ENCODE measurements around the gene ENTHD1.

Gene ENTHD1

DNA sequence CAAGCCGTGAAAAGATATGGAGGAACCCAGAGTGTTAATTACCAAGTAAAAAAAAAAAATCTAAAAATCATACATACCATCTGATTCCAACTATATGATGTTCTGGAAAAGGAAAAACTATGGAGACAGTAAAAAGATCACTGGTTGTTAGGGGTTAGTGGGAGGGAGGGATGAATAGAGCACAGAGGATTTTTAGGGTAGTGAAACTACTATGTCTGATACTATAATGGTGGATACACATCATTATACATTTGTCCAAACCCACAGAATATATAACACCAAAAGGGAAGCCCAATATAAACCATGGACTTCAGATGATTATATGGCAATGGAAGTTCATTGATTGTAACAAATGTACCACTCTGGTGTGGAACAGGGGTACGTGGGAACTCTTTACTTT, 74.1 kb downstream of the ENTHD1 start:
- Histone ChIP-seq H3K9me3 (ENCODE audit: insufficient read depth, low read length) (0 out of 2 replicates have a peak, but pooled peaks cover 1% of the 10 kb centered on the region), H3K4me1 (ENCODE audit: low read length) (peaks cover 17% of the 10 kb centered on the region), H3K27me3 (ENCODE audit: low read depth, low read length) (peaks cover 31% of the 10 kb centered on the region), H3K27ac (ENCODE audit: low read length) (no peak overlapping the region), H2AFZ (ENCODE audit: low read depth, low read length) (no peak overlapping the region), H3K4me3 (ENCODE audit: low read length) (no peak overlapping the region), H3K36me3 (replicated peaks; ENCODE audit: low read depth, low read length) (no peaks in the 10 kb centered on the region), H4K20me1 (ENCODE audit: insufficient read depth, low read length) (no peaks in the 10 kb centered on the region), H3K4me2 (ENCODE audit: low read length) (no peak overlapping the region), H3K79me2 (ENCODE audit: low read length) (no peaks in the 10 kb centered on the region), H3K9ac (ENCODE audit: low read length) (no peak overlapping the region)
- TF ChIP-seq, protein P1, sequence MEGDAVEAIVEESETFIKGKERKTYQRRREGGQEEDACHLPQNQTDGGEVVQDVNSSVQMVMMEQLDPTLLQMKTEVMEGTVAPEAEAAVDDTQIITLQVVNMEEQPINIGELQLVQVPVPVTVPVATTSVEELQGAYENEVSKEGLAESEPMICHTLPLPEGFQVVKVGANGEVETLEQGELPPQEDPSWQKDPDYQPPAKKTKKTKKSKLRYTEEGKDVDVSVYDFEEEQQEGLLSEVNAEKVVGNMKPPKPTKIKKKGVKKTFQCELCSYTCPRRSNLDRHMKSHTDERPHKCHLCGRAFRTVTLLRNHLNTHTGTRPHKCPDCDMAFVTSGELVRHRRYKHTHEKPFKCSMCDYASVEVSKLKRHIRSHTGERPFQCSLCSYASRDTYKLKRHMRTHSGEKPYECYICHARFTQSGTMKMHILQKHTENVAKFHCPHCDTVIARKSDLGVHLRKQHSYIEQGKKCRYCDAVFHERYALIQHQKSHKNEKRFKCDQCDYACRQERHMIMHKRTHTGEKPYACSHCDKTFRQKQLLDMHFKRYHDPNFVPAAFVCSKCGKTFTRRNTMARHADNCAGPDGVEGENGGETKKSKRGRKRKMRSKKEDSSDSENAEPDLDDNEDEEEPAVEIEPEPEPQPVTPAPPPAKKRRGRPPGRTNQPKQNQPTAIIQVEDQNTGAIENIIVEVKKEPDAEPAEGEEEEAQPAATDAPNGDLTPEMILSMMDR (IDR thresholded peaks at IDR 0.05; ENCODE audit: low read depth, low read length) = no peak
- no peak for TF ChIP-seq EZH2phosphoT487 (IDR thresholded peaks at IDR 0.05; ENCODE audit: low read depth)

DNA sequence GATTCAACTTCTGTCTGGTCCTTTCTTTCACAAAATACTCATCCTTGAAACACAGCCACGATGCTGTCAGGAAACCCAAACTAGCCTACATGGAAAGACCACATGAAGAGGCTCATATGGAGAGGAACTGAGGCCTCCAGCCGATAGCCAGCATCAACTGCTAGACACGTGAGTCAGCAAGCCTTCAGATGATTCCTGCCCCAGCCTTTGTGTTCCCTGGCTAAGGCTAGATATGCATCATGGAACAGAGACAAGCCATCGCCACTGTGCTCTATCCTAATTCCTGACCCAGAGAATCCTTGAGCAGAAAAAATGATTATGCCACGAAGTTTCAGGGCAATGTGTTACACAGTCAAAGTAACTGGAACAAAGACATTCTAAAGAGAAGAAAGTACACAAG, 75.5 kb downstream of the ENTHD1 start:
- Histone ChIP-seq H3K27ac (ENCODE audit: low read length) (no peak overlapping the region), H3K4me3 (ENCODE audit: low read length) (no peak overlapping the region), H3K4me2 (ENCODE audit: low read length) (no peak overlapping the region), H3K27me3 (ENCODE audit: low read depth, low read length) (peaks cover 34% of the 10 kb centered on the region), H3K9me3 (ENCODE audit: insufficient read depth, low read length) (0 out of 2 replicates have a peak, but pooled peaks cover 3% of the 10 kb centered on the region), H4K20me1 (ENCODE audit: insufficient read depth, low read length) (no peaks in the 10 kb centered on the region), H2AFZ (ENCODE audit: low read depth, low read length) (no peak overlapping the region; the same call in 1 of the 2 replicates), H3K79me2 (ENCODE audit: low read length) (no peaks in the 10 kb centered on the region), H3K4me1 (ENCODE audit: low read length) (peaks cover 19% of the 10 kb centered on the region), H3K36me3 (replicated peaks; ENCODE audit: low read depth, low read length) (no peaks in the 10 kb centered on the region), H3K9ac (ENCODE audit: low read length) (no peak overlapping the region)
- TF ChIP-seq EZH2phosphoT487 (IDR thresholded peaks at IDR 0.05; ENCODE audit: low read depth) = no peak
- TF ChIP-seq, protein P1 (IDR thresholded peaks at IDR 0.05; ENCODE audit: low read depth, low read length) = no peak

DNA sequence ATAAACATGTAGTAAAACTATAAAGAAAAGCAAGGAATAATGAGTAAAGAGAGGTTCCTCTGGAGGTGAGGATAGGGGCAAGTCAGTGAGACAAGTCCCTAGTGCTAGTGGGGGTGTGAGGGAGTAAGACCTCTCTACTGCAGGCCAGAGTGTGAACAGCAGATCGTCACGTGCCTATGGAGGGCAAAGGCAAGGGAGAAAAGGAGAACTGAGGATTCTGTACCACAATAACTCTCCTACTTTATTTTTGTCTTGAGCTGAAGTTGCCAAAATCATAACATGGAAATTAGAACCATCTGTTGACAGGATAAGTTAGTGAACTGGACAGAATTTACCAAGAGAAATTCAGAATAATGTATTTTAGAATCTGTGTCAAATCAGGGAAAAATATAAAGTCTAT, 77.6 kb downstream of the ENTHD1 start:
- H2AFZ ChIP-seq (ENCODE audit: low read depth, low read length) = no peak overlapping the region
- 0 out of 2 replicates have a peak, but pooled peaks cover 3% of the 10 kb centered on the region for H3K9me3 ChIP-seq (ENCODE audit: insufficient read depth, low read length)
- no peak overlapping the region for H3K9ac ChIP-seq (ENCODE audit: low read length)
- H4K20me1 ChIP-seq (ENCODE audit: insufficient read depth, low read length) = no peaks in the 10 kb centered on the region
- TF ChIP-seq, protein P1 (IDR thresholded peaks at IDR 0.05; ENCODE audit: low read depth, low read length) = no peak
- no peak for TF ChIP-seq EZH2phosphoT487 (IDR thresholded peaks at IDR 0.05; ENCODE audit: low read depth)
- no peak overlapping the region for H3K4me3 ChIP-seq (ENCODE audit: low read length)
- no peak overlapping the region for H3K27ac ChIP-seq (ENCODE audit: low read length)
- no peak overlapping the region for H3K4me2 ChIP-seq (ENCODE audit: low read length)
- no peaks in the 10 kb centered on the region for H3K36me3 ChIP-seq (replicated peaks; ENCODE audit: low read depth, low read length)
- no peaks in the 10 kb centered on the region for H3K79me2 ChIP-seq (ENCODE audit: low read length)
- peaks cover 21% of the 10 kb centered on the region for H3K27me3 ChIP-seq (ENCODE audit: low read depth, low read length)
- H3K4me1 ChIP-seq (ENCODE audit: low read length) = peaks cover 19% of the 10 kb centered on the region

DNA sequence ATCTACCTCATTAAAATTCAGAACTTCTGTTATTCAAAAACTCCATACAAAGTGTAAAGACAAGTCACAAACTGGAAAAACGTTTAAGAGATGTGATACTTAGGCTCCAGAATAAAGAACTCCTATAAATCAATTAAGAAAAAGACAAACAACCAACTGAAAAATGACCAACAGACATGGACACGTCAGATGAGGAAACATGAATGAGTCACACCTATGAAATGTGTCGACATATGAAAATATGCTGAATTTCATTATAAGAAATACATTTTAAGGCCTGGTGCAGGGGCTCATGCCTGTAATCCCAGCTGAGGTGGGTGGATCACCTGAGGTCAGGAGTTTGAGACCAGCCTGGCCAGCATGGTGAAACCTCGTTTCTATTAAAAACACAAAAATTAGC, 78.7 kb downstream of the ENTHD1 start:
- H3K36me3 ChIP-seq (replicated peaks; ENCODE audit: low read depth, low read length) = no peaks in the 10 kb centered on the region
- 0 out of 2 replicates have a peak overlapping the region, but pooled peaks have one; percentile 4 for H3K4me2 ChIP-seq (ENCODE audit: low read length)
- H3K79me2 ChIP-seq (ENCODE audit: low read length) = no peaks in the 10 kb centered on the region
- H3K9ac ChIP-seq (ENCODE audit: low read length) = no peak overlapping the region
- H4K20me1 ChIP-seq (ENCODE audit: insufficient read depth, low read length) = no peaks in the 10 kb centered on the region
- peaks cover 19% of the 10 kb centered on the region for H3K4me1 ChIP-seq (ENCODE audit: low read length)
- 0 out of 2 replicates have a peak, but pooled peaks cover 3% of the 10 kb centered on the region for H3K9me3 ChIP-seq (ENCODE audit: insufficient read depth, low read length)
- H3K27ac ChIP-seq (ENCODE audit: low read length) = no peak overlapping the region
- no peak overlapping the region for H2AFZ ChIP-seq (ENCODE audit: low read depth, low read length)
- peaks cover 20% of the 10 kb centered on the region for H3K27me3 ChIP-seq (ENCODE audit: low read depth, low read length)
- no peak overlapping the region for H3K4me3 ChIP-seq (ENCODE audit: low read length)
- TF ChIP-seq EZH2phosphoT487 (IDR thresholded peaks at IDR 0.05; ENCODE audit: low read depth) = no peak
- TF ChIP-seq, protein P1 (IDR thresholded peaks at IDR 0.05; ENCODE audit: low read depth, low read length) = no peak

All from OCI-LY3 (cell line).